Measurements from ENCODE around the gene ATP11A.

GRCh38 chr13:112812306-112813055 is 122.6 kb downstream of the ATP11A start:
- TF ChIP-seq EZH2 (IDR thresholded peaks at IDR 0.05) (no peak), POLR2AphosphoS5 (IDR thresholded peaks at IDR 0.05; ENCODE audit: borderline replicate concordance, low read depth, low read length) (no peak), FOXP2 (optimal IDR thresholded peaks at IDR 0.05; ENCODE audit: control extremely low read depth, extremely low read length, insufficient read depth) (no peak)
